Caco-2 (cell line): ENCODE data around the gene TBXA2R. TPM values are rescaled to one million over a fixed set of nuclear protein-coding genes. Genes with fewer than 3 reads are reported as not detected.

Experiments
- BruUV-seq: library from RNA; stranded (reverse); fragments of 400-500 nt; replicated peaks from 2 replicates; lab custom pipeline; 2021; lab: Mats Ljungman, UMichigan
- CTCF ChIA-PET: fragments of 300-600 bp; sonication (Branson Sonifier 250); formaldehyde crosslinking; loops from one replicate; lab custom pipeline; 2022; ENCODE audit warnings: antibody characterized with exemption; lab: Charles Lee
- POLR2A ChIA-PET: fragments of 300-600 bp; sonication (Branson Sonifier 250); formaldehyde crosslinking; loops from one replicate; lab custom pipeline; 2022; ENCODE audit warnings: antibody characterized with exemption; lab: Charles Lee
- DNase-seq, 2 experiments: peaks; one replicate each; pipeline versions ENCODE4 v3.0.0 to v3.0.0-alpha.2; 2020 to 2022
- H3K27me3 ChIP-seq: replicated peaks from 2 replicates; pipeline ENCODE4 v1.6.0; 2011; ENCODE audit warnings: low read length; ENCODE audit not compliant: control insufficient read depth, insufficient read depth
- H3K36me3 ChIP-seq: 2 replicates; pipeline ENCODE4 v1.5.1; 2011; ENCODE audit warnings: low read length; ENCODE audit not compliant: control insufficient read depth, insufficient read depth
- H3K4me1 ChIP-seq: fragments of 250-450 bp; sonication (Bioruptor Pico); 2 replicates; pipeline ENCODE4 v1.5.1; 2020; ENCODE audit warnings: mild to moderate bottlenecking
- H3K4me3 ChIP-seq: 2 replicates; pipeline ENCODE4 v1.5.1; 2011; ENCODE audit warnings: low read depth, mild to moderate bottlenecking, control low read depth, low read length
- H3K9me3 ChIP-seq: fragments of 250-450 bp; sonication (Bioruptor Pico); 2 replicates; pipeline ENCODE4 v1.5.1; 2020; ENCODE audit warnings: mild to moderate bottlenecking, moderate library complexity
- H3K27ac Mint-ChIP-seq: one replicate; pipeline ENCODE4 v1.8.0; 2022; ENCODE audit warnings: mixed read lengths; ENCODE audit not compliant: unreplicated experiment
- H3K27me3 Mint-ChIP-seq: one replicate; pipeline ENCODE4 v1.8.0; 2022; ENCODE audit warnings: mixed read lengths; ENCODE audit not compliant: insufficient read depth, unreplicated experiment
- H3K36me3 Mint-ChIP-seq: one replicate; pipeline ENCODE4 v1.8.0; 2022; ENCODE audit warnings: mild to moderate bottlenecking, mixed read lengths; ENCODE audit not compliant: insufficient read depth, unreplicated experiment
- H3K4me1 Mint-ChIP-seq: one replicate; pipeline ENCODE4 v1.8.0; 2022; ENCODE audit warnings: low read depth, mixed read lengths; ENCODE audit not compliant: unreplicated experiment
- H3K4me3 Mint-ChIP-seq: one replicate; pipeline ENCODE4 v1.8.0; 2022; ENCODE audit warnings: mild to moderate bottlenecking, moderate library complexity, mixed read lengths; ENCODE audit not compliant: unreplicated experiment
- H3K9me3 Mint-ChIP-seq: one replicate; pipeline ENCODE4 v1.8.0; 2022; ENCODE audit warnings: mixed read lengths; ENCODE audit not compliant: unreplicated experiment
- CTCF ChIP-seq, 2 experiments: fragments of 200-600 bp in 1 of 2; IDR thresholded peaks; 1 replicate in 1 of 2; 2 replicates in 1 of 2; pipeline versions ENCODE4 v1.5.1 to v1.8.0; 2011 to 2022; ENCODE audit warnings: antibody characterized with exemption in 1 of 2, control low read depth in 1 of 2, inconsistent platforms in 1 of 2, low read depth in 1 of 2, low read length in 1 of 2, mild to moderate bottlenecking in 1 of 2, moderate library complexity in 1 of 2; ENCODE audit not compliant: insufficient read depth in 1 of 2, severe bottlenecking in 1 of 2, unreplicated experiment in 1 of 2
- intact Hi-C: fragments of 100-400 bp; cut with micrococcal nuclease; formaldehyde crosslinking; loops from one replicate; pipeline ENCODE4 v1.10.0; 2022; ENCODE audit not compliant: unreplicated experiment
- total RNA-seq: library from RNA; stranded (reverse); gene quantifications from 2 replicates; pipeline ENCODE4 v1.2.3, GENCODE V29; 2022

Gene TBXA2R
- total RNA-seq, 1 experiment from 2014 or later, result 0.11 TPM

GRCh38 chr19:3591876-3592613, 14.6 kb downstream of the TBXA2R start:
- Mint-ChIP-seq H3K27me3 (peaks cover 4% of the 10 kb centered on the region), H3K9me3 (no peaks in the 10 kb centered on the region), H3K36me3 (peaks cover 5% of the 10 kb centered on the region), H3K4me3 (no peak overlapping the region), H3K4me1 (no peaks in the 10 kb centered on the region), H3K27ac (no peak overlapping the region)
- Histone ChIP-seq H3K27me3 (no peaks in the 10 kb centered on the region), H3K4me1 (no peaks in the 10 kb centered on the region), H3K4me3 (no peak overlapping the region), H3K36me3 (no peaks in the 10 kb centered on the region), H3K9me3 (0 out of 2 replicates have a peak, but pooled peaks cover 8% of the 10 kb centered on the region)
- POLR2A ChIA-PET, result no interaction called here
- intact Hi-C loops, result no loop called here
- TF ChIP-seq CTCF (IDR thresholded peaks at IDR 0.05; ENCODE audit: insufficient read depth in 1 of 2, low read depth in 1 of 2, low read length in 1 of 2, severe bottlenecking in 1 of 2, unreplicated experiment in 1 of 2), result no peak
- BruUV-seq, result no TSS peak
- CTCF ChIA-PET, result no interaction called here
- no peak for DNase-seq

GRCh38 chr19:3590991-3591659, 15.6 kb downstream of the TBXA2R start:
- no peak for TF ChIP-seq CTCF (IDR thresholded peaks at IDR 0.05; ENCODE audit: insufficient read depth in 1 of 2, low read depth in 1 of 2, low read length in 1 of 2, severe bottlenecking in 1 of 2, unreplicated experiment in 1 of 2)
- Histone ChIP-seq H3K9me3 (0 out of 2 replicates have a peak, but pooled peaks cover 8% of the 10 kb centered on the region), H3K36me3 (no peaks in the 10 kb centered on the region), H3K4me1 (no peaks in the 10 kb centered on the region), H3K4me3 (no peak overlapping the region), H3K27me3 (no peaks in the 10 kb centered on the region)
- Mint-ChIP-seq H3K9me3 (no peaks in the 10 kb centered on the region), H3K36me3 (peaks cover 5% of the 10 kb centered on the region), H3K4me3 (no peak overlapping the region), H3K27me3 (peaks cover 4% of the 10 kb centered on the region), H3K4me1 (no peaks in the 10 kb centered on the region), H3K27ac (no peak overlapping the region)
- BruUV-seq, result no TSS peak
- no peak for DNase-seq
- ChIA-PET CTCF (no interaction called here), POLR2A (interaction anchor here (0.5 kb wide), 1 partner anchor 13 kb away, joined by 5 read pairs; no protein-coding TSS in a partner anchor)
- intact Hi-C loops, result no loop called here

GRCh38 chr19:3589949-3590348, 16.7 kb downstream of the TBXA2R start:
- no peak overlapping the region for H3K27ac Mint-ChIP-seq
- peaks cover 5% of the 10 kb centered on the region for H3K36me3 Mint-ChIP-seq
- no TSS peak for BruUV-seq
- no peak for DNase-seq
- H3K9me3 Mint-ChIP-seq, result no peaks in the 10 kb centered on the region
- ChIA-PET CTCF (no interaction called here), POLR2A (no interaction called here)
- Histone ChIP-seq H3K4me3 (no peak overlapping the region), H3K36me3 (no peaks in the 10 kb centered on the region), H3K4me1 (no peaks in the 10 kb centered on the region), H3K27me3 (no peaks in the 10 kb centered on the region), H3K9me3 (0 out of 2 replicates have a peak, but pooled peaks cover 8% of the 10 kb centered on the region)
- intact Hi-C loops, result no loop called here
- H3K27me3 Mint-ChIP-seq, result peaks cover 4% of the 10 kb centered on the region
- TF ChIP-seq CTCF (IDR thresholded peaks at IDR 0.05; ENCODE audit: insufficient read depth in 1 of 2, low read depth in 1 of 2, low read length in 1 of 2, severe bottlenecking in 1 of 2, unreplicated experiment in 1 of 2), result no peak
- H3K4me1 Mint-ChIP-seq, result no peaks in the 10 kb centered on the region
- no peak overlapping the region for H3K4me3 Mint-ChIP-seq
